ENCODE results near the gene TMIGD2.

Gene TMIGD2

DNA sequence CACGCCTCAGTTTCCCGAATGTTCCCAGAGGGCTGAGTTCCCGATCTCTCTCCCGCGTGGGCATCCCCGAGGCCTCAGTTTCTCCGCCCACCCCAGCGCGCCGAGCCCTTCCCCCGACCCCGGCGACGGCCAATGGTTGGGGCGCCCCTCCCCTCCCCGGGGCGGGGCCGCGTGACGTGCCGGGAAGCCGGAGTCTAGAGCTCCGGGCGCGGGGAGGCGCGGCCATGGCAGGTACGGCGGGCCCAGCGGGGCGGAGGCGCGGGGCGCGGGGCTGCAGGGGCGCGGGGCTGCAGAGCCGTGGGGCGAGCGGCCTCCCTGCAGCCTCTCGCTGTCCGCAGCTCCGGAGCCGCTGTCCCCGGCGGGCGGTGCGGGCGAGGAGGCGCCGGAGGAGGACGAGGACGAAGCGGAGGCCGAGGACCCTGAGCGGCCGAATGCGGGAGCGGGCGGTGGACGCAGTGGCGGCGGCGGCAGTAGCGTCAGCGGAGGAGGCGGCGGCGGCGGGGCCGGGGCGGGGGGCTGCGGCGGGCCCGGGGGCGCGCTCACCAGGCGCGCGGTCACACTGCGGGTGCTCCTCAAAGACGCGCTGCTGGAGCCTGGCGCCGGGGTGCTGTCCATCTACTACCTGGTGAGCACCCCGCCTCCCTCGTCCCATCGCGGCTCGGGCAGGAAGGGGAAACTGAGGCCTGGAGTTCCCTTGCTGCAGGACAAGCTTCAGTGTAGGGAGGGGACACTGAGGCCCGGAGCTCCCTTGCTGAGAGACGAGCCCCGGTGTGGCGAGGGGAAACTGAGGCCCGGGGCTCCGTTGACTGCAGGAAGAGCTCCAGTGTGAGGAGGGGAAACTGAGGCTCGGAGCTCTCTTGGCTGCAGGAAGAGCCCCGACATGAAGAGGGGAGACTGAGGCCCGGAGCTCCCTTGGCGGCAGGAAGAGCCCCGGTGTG is 41.5 kb upstream of the TMIGD2 start, which contains the start of gene MPND:
TSS of gene MPND (plus strand) at position 193 of the 938 bp plus-strand sequence. CDS start at position 225, 32 bp downstream.
- Histone ChIP-seq H4K20me1 (ENCODE audit: insufficient read depth, low read length) (no peaks in the 10 kb centered on the region), H3K9me2 (ENCODE audit: low read depth, low read length) (no peaks in the 10 kb centered on the region), H2AFZ (ENCODE audit: low read length) (peak within 1 kb of the TSS; percentile 93), H3K27ac (ENCODE audit: low read depth, low read length, poor library complexity, severe bottlenecking) (peak within 1 kb of the TSS; percentile 86), H3K27me3 (ENCODE audit: insufficient read depth, low read length) (no peaks in the 10 kb centered on the region), H3K4me3 (ENCODE audit: low read depth, low read length, poor library complexity, severe bottlenecking) (peak within 1 kb of the TSS; percentile 87), H3K4me1 (ENCODE audit: insufficient read depth, low read length, severe bottlenecking) (peaks cover 14% of the 10 kb centered on the region), H3F3A (ENCODE audit: insufficient read depth, low read length) (no peaks in the 10 kb centered on the region), H3K4me2 (ENCODE audit: low read length) (peak within 1 kb of the TSS; percentile 79), H3K9ac (ENCODE audit: low read length) (peak within 1 kb of the TSS; percentile 87), H3K79me2 (ENCODE audit: insufficient read depth, low read length) (no peaks in the 10 kb centered on the region), H3K36me3 (ENCODE audit: insufficient read depth, low read length) (peaks cover 15% of the 10 kb centered on the region), H3K9me3 (ENCODE audit: low read length) (no peaks in the 10 kb centered on the region)
- no peak for TF ChIP-seq EZH2 (IDR thresholded peaks at IDR 0.05; ENCODE audit: borderline replicate concordance, low read length)
- TF ChIP-seq, protein P1, sequence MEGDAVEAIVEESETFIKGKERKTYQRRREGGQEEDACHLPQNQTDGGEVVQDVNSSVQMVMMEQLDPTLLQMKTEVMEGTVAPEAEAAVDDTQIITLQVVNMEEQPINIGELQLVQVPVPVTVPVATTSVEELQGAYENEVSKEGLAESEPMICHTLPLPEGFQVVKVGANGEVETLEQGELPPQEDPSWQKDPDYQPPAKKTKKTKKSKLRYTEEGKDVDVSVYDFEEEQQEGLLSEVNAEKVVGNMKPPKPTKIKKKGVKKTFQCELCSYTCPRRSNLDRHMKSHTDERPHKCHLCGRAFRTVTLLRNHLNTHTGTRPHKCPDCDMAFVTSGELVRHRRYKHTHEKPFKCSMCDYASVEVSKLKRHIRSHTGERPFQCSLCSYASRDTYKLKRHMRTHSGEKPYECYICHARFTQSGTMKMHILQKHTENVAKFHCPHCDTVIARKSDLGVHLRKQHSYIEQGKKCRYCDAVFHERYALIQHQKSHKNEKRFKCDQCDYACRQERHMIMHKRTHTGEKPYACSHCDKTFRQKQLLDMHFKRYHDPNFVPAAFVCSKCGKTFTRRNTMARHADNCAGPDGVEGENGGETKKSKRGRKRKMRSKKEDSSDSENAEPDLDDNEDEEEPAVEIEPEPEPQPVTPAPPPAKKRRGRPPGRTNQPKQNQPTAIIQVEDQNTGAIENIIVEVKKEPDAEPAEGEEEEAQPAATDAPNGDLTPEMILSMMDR (IDR thresholded peaks at IDR 0.05; ENCODE audit: low read length) = no peak

DNA sequence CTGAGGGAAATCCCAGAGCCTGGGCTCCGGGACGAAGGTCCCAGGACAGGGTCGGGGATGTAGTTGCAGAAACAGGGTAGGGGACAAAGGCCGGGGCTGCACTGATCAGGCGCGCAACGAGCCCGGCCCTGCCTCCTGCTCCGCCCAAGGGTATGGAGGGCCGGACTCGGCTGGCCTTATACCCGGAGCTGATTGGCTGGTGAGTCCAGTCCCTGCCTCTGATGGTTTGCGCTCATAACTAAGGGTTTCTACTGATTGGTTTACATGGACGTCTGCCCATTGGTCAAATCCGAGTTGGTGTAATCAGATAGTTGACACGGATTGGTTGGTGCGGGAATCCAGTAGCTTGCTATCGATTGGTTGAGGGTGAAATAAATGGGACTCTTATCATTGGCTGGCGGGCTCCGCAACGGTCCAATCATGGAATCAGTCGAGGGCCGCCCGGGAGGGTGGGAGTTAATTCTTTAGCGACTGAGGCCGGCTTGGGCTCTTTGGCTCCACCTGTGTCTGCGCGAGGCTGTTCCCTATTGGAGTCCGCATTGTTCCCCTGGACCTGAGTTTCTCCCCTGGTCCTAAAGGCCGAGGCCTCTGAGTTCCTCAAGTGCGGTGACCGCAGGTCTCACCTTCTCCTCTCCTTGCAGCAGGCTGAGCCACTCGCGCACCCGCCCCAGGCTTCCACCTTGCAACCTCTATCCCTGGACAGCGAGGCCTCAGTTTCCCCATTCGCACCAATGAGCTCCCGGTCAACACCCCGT is 40.6 kb upstream of the TMIGD2 start:
- no peaks in the 10 kb centered on the region for H3K9me2 ChIP-seq (ENCODE audit: low read depth, low read length)
- peak overlapping the region; percentile 87 for H3K9ac ChIP-seq (ENCODE audit: low read length)
- no peaks in the 10 kb centered on the region for H3K9me3 ChIP-seq (ENCODE audit: low read length)
- H3K27me3 ChIP-seq (ENCODE audit: insufficient read depth, low read length) = no peaks in the 10 kb centered on the region
- H3K36me3 ChIP-seq (ENCODE audit: insufficient read depth, low read length) = peaks cover 14% of the 10 kb centered on the region
- H3K27ac ChIP-seq (ENCODE audit: low read depth, low read length, poor library complexity, severe bottlenecking) = peak overlapping the region; percentile 86
- H3K4me2 ChIP-seq (ENCODE audit: low read length) = peak overlapping the region; percentile 79
- no peaks in the 10 kb centered on the region for H3F3A ChIP-seq (ENCODE audit: insufficient read depth, low read length)
- H3K4me3 ChIP-seq (ENCODE audit: low read depth, low read length, poor library complexity, severe bottlenecking) = peak overlapping the region; percentile 87
- H3K4me1 ChIP-seq (ENCODE audit: insufficient read depth, low read length, severe bottlenecking) = peaks cover 22% of the 10 kb centered on the region
- H2AFZ ChIP-seq (ENCODE audit: low read length) = peak overlapping the region; percentile 93
- TF ChIP-seq EZH2 (IDR thresholded peaks at IDR 0.05; ENCODE audit: borderline replicate concordance, low read length) = no peak
- TF ChIP-seq, protein P1 (IDR thresholded peaks at IDR 0.05; ENCODE audit: low read length) = peak; percentile 27; the same call in 1 of the 2 replicates
- H4K20me1 ChIP-seq (ENCODE audit: insufficient read depth, low read length) = no peaks in the 10 kb centered on the region
- no peaks in the 10 kb centered on the region for H3K79me2 ChIP-seq (ENCODE audit: insufficient read depth, low read length)

DNA sequence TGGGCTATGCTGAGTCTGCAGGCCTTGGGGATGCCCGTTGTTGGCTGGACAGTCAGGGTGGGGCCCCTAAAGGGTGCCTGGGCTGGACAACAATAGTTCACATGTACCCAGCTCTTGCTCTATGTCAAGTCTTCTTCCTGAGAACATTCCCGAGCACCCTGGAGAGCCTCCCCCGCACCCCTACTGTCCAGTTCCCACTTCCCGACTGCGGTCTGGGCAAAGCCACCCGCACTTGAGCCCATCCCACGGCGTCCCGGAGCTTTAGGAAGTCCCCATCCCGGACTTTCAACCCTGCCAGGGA is 40.1 kb upstream of the TMIGD2 start:
- Histone ChIP-seq H2AFZ (ENCODE audit: low read length) (no peak overlapping the region), H3K4me1 (ENCODE audit: insufficient read depth, low read length, severe bottlenecking) (peaks cover 22% of the 10 kb centered on the region), H3K4me2 (ENCODE audit: low read length) (peak overlapping the region; percentile 79), H4K20me1 (ENCODE audit: insufficient read depth, low read length) (no peaks in the 10 kb centered on the region), H3K4me3 (ENCODE audit: low read depth, low read length, poor library complexity, severe bottlenecking) (peak overlapping the region; percentile 87), H3K36me3 (ENCODE audit: insufficient read depth, low read length) (peaks cover 9% of the 10 kb centered on the region; the same call in 1 of the 2 replicates), H3K79me2 (ENCODE audit: insufficient read depth, low read length) (no peaks in the 10 kb centered on the region), H3K27me3 (ENCODE audit: insufficient read depth, low read length) (no peaks in the 10 kb centered on the region), H3K9me2 (ENCODE audit: low read depth, low read length) (no peaks in the 10 kb centered on the region), H3K27ac (ENCODE audit: low read depth, low read length, poor library complexity, severe bottlenecking) (peak overlapping the region; percentile 21), H3K9ac (ENCODE audit: low read length) (peak overlapping the region; percentile 70), H3F3A (ENCODE audit: insufficient read depth, low read length) (no peaks in the 10 kb centered on the region), H3K9me3 (ENCODE audit: low read length) (no peaks in the 10 kb centered on the region)
- TF ChIP-seq EZH2 (IDR thresholded peaks at IDR 0.05; ENCODE audit: borderline replicate concordance, low read length) = no peak
- TF ChIP-seq, protein P1 (IDR thresholded peaks at IDR 0.05; ENCODE audit: low read length) = no peak

All from OCI-LY1 (cell line).